Hepatic stellate cell (primary cell): ENCODE data around the gene ATP6AP2.
"Not testable (repeated sequence)": the region's sequence is repeated elsewhere in the genome, so short reads cannot be mapped to it uniquely, and the experiment has no call there.

Experiments used
- DNase-seq: peaks from one replicate; pipeline ENCODE4 v3.0.0; 2011; ENCODE audit warnings: low spot score

Gene ATP6AP2

GRCh38 chrX:40580537-40581335 is at the start of gene ATP6AP2:
Gene ATP6AP2 (plus strand): TSS chrX:40580970. CDS start chrX:40581066, 96 bp downstream.
- DNase-seq = peak; percentile 88

- DNase-seq = no peak
These were observed 49.5 kb upstream of the ATP6AP2 start for GRCh38 chrX:40531056-40531826.

- no peak for DNase-seq
These were observed 43.5 kb upstream of the ATP6AP2 start for GRCh38 chrX:40537310-40537709.

- DNase-seq = no peak
These were observed 42.4 kb upstream of the ATP6AP2 start for GRCh38 chrX:40538406-40538805.

- peak; percentile 61 for DNase-seq
These were observed 41.3 kb upstream of the ATP6AP2 start for GRCh38 chrX:40539214-40540142.

- DNase-seq = no peak
These were observed 38.6 kb upstream of the ATP6AP2 start for GRCh38 chrX:40542208-40542607.

- no peak for DNase-seq
These were observed 37.8 kb upstream of the ATP6AP2 start for GRCh38 chrX:40542972-40543371.

GRCh38 chrX:40543661-40544328 is 37.0 kb upstream of the ATP6AP2 start:
- peak; percentile 24 for DNase-seq

GRCh38 chrX:40544343-40545266 is 36.2 kb upstream of the ATP6AP2 start:
- no peak for DNase-seq

GRCh38 chrX:40546870-40547269 is 33.9 kb upstream of the ATP6AP2 start:
- no peak for DNase-seq

GRCh38 chrX:40550066-40550465 is 30.7 kb upstream of the ATP6AP2 start:
- DNase-seq = no peak

- peak; percentile 14 for DNase-seq
These were observed 28.0 kb upstream of the ATP6AP2 start for GRCh38 chrX:40552768-40553167.

- DNase-seq = no peak
These were observed 22.2 kb upstream of the ATP6AP2 start for GRCh38 chrX:40558590-40558989.

GRCh38 chrX:40563784-40564183 is 17.0 kb upstream of the ATP6AP2 start:
- no peak for DNase-seq

GRCh38 chrX:40564447-40564846 is 16.3 kb upstream of the ATP6AP2 start:
- no peak for DNase-seq

- DNase-seq = no peak
These were observed 10.2 kb upstream of the ATP6AP2 start for GRCh38 chrX:40570346-40571093.

GRCh38 chrX:40571164-40571563 is 9.6 kb upstream of the ATP6AP2 start:
- not testable (repeated sequence) for DNase-seq

- no peak for DNase-seq
These were observed 9.2 kb upstream of the ATP6AP2 start for GRCh38 chrX:40571600-40571999.

GRCh38 chrX:40573763-40574162 is 7.0 kb upstream of the ATP6AP2 start:
- no peak for DNase-seq

GRCh38 chrX:40575411-40575810 is 5.4 kb upstream of the ATP6AP2 start:
- DNase-seq = peak; percentile 37
